HEK293 (cell line): ENCODE results near the gene CBX1.

Experiments used
- KLF9 ChIP-seq: fragments of 450-650 bp; formaldehyde crosslinking; IDR thresholded peaks from 2 replicates; pipeline ENCODE4 v1.5.1; 2016; ENCODE audit warnings: missing biosample characterization, missing genetic modification characterization, low read depth
- ZBTB8A ChIP-seq: fragments of 450-650 bp; formaldehyde crosslinking; IDR thresholded peaks from 2 replicates; pipeline ENCODE4 v1.5.1; 2016; ENCODE audit warnings: missing biosample characterization, missing genetic modification characterization
- ZNF214 ChIP-seq: fragments of 450-650 bp; formaldehyde crosslinking; IDR thresholded peaks from 2 replicates; pipeline ENCODE4 v1.5.1; 2017; ENCODE audit warnings: missing biosample characterization, mild to moderate bottlenecking, missing genetic modification characterization, borderline replicate concordance
- ZNF239 ChIP-seq: fragments of 450-650 bp; formaldehyde crosslinking; IDR thresholded peaks from 2 replicates; pipeline ENCODE4 v1.5.1; 2016; ENCODE audit warnings: missing biosample characterization, missing genetic modification characterization
- ZNF274 ChIP-seq, 2 experiments: fragments of 200-500 bp in 1 of 2; fragments of 450-650 bp in 1 of 2; sonication (Bioruptor generic) in 1 of 2; formaldehyde crosslinking in 1 of 2; IDR thresholded peaks; 2 replicates each; pipeline versions ENCODE4 v1.5.1 to v1.6.1; 2014 to 2016; ENCODE audit warnings: borderline replicate concordance in 1 of 2, inconsistent platforms in 1 of 2, low read length in 1 of 2, missing biosample characterization in 1 of 2, missing genetic modification characterization in 1 of 2
- ZNF548 ChIP-seq: fragments of 450-650 bp; formaldehyde crosslinking; IDR thresholded peaks from 2 replicates; pipeline ENCODE4 v1.5.1; 2016; ENCODE audit warnings: missing biosample characterization, missing genetic modification characterization
- ZNF585B ChIP-seq: fragments of 450-650 bp; formaldehyde crosslinking; IDR thresholded peaks from 2 replicates; pipeline ENCODE4 v1.5.1; 2016; ENCODE audit warnings: missing biosample characterization, missing genetic modification characterization
- ZNF660 ChIP-seq: fragments of 450-650 bp; IDR thresholded peaks from 2 replicates; pipeline ENCODE4 v1.5.1; 2018; ENCODE audit warnings: missing biosample characterization, mild to moderate bottlenecking, missing genetic modification characterization
- TF ChIP-seq, protein P1 (sequence below): fragments of 450-650 bp; formaldehyde crosslinking; IDR thresholded peaks from 2 replicates; pipeline ENCODE4 v1.5.1; 2016; ENCODE audit warnings: missing biosample characterization, missing genetic modification characterization
- TF ChIP-seq, protein P2 (sequence below): sonication (generic); formaldehyde crosslinking; IDR thresholded peaks from 2 replicates; pipeline ENCODE4 v1.8.1; 2022; ENCODE audit warnings: mild to moderate bottlenecking, moderate library complexity, missing genetic modification reagents
- TF ChIP-seq, protein P3 (sequence below): fragments of 450-650 bp; formaldehyde crosslinking; IDR thresholded peaks from 2 replicates; pipeline ENCODE4 v1.5.1; 2017; ENCODE audit warnings: missing biosample characterization, mild to moderate bottlenecking, missing genetic modification characterization, moderate library complexity

DNA sequence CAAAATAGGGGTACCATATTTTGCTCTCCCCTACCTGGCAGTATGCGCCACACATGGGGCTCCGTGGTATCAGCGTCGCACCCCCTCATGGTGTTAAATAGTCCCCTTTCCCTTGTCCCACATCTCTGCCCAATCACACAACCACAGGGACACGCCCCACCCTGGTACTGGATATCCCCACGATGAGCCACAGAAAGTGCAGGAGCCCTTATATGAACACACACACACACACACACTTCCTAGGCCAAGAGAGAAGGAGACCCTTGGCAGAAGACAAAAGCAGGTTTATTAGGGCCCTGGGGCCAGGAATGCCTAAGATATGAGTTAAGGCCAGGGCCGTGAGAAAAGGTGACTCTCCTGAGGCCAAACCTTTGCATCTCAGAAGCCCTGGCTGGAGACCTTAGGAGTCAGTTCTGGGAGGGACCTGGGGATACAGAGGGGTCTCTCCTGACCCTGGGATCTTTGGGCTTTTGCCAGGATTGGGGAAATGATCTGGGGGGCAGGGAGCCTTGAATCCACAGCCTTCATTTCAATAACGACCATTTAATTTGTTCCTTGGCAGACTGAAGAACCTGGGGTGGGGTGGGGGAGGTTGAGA lies 75.3 kb downstream of the CBX1 start:
- TF ChIP-seq ZNF585B (tag by site-specific recombination) (no peak), ZNF274 (IDR thresholded peaks at IDR 0.05; ENCODE audit: low read length) (no peak), ZNF274 (tag by site-specific recombination; IDR thresholded peaks at IDR 0.05; ENCODE audit: borderline replicate concordance) (no peak), ZNF214 (tag by site-specific recombination) (no peak), ZBTB8A (no peak), KLF9 (tag by site-specific recombination) (no peak), ZNF548 (tag by site-specific recombination) (no peak), ZNF660 (tag by site-specific recombination) (no peak), ZNF239 (no peak)
- TF ChIP-seq, protein P1, sequence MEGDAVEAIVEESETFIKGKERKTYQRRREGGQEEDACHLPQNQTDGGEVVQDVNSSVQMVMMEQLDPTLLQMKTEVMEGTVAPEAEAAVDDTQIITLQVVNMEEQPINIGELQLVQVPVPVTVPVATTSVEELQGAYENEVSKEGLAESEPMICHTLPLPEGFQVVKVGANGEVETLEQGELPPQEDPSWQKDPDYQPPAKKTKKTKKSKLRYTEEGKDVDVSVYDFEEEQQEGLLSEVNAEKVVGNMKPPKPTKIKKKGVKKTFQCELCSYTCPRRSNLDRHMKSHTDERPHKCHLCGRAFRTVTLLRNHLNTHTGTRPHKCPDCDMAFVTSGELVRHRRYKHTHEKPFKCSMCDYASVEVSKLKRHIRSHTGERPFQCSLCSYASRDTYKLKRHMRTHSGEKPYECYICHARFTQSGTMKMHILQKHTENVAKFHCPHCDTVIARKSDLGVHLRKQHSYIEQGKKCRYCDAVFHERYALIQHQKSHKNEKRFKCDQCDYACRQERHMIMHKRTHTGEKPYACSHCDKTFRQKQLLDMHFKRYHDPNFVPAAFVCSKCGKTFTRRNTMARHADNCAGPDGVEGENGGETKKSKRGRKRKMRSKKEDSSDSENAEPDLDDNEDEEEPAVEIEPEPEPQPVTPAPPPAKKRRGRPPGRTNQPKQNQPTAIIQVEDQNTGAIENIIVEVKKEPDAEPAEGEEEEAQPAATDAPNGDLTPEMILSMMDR (tag by site-specific recombination), result no peak
- TF ChIP-seq, protein P2, sequence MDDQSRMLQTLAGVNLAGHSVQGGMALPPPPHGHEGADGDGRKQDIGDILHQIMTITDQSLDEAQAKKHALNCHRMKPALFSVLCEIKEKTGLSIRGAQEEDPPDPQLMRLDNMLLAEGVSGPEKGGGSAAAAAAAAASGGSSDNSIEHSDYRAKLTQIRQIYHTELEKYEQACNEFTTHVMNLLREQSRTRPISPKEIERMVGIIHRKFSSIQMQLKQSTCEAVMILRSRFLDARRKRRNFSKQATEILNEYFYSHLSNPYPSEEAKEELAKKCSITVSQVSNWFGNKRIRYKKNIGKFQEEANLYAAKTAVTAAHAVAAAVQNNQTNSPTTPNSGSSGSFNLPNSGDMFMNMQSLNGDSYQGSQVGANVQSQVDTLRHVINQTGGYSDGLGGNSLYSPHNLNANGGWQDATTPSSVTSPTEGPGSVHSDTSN, result no peak
- TF ChIP-seq, protein P3, sequence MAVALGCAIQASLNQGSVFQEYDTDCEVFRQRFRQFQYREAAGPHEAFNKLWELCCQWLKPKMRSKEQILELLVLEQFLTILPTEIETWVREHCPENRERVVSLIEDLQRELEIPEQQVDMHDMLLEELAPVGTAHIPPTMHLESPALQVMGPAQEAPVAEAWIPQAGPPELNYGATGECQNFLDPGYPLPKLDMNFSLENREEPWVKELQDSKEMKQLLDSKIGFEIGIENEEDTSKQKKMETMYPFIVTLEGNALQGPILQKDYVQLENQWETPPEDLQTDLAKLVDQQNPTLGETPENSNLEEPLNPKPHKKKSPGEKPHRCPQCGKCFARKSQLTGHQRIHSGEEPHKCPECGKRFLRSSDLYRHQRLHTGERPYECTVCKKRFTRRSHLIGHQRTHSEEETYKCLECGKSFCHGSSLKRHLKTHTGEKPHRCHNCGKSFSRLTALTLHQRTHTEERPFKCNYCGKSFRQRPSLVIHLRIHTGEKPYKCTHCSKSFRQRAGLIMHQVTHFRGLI (tag by site-specific recombination), result no peak
